Measurements from ENCODE around the gene HNRNPAB. TPM values are rescaled to one million over a fixed set of nuclear protein-coding genes. Genes with fewer than 3 reads are reported as not detected.

HNRNPAB gene
- total and polyA plus RNA-seq, 12 donors = 40.7 to 265 (median 117) TPM

DNA sequence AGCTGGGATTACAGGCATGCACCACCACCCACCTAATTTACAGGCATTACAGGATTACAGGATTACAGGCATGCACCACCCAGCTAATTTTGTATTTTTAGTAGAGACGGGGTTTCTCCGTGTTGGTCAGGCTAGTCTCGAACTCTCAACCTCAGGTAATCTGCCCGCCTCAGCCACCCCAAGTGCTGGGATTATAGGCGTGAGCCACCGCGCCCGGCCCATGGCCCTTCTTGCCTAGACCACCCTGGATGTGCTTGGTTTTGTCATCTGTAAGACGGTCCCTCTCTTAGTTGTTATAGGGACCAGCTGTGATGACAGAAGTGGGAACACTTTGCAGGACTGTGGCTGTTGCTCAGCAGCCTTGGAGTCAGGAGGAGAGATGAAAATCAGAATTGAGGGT is 31.8 kb downstream of the HNRNPAB start:
- H3K9me3 ChIP-seq (replicated peaks in 1 of 3) = no peaks in the 10 kb centered on the region
- no peak overlapping the region for H3K27ac ChIP-seq
- 89 to 93% (median 91%) methylated on average over 9 of the region's 9 CpGs for WGBS, 4 donors
- peaks cover 15 to 64% of the 10 kb centered on the region in 2 donors for H3K4me1 ChIP-seq (replicated peaks in 1 of 2)
- no peak for DNase-seq
- H3K27me3 ChIP-seq = no peaks in the 10 kb centered on the region
- no peak overlapping the region for H3K4me3 ChIP-seq
- intact Hi-C loops (cut with DNase I) = no loop called here
- no peaks in the 10 kb centered on the region for H3K36me3 ChIP-seq (replicated peaks in 1 of 2)
- TF ChIP-seq POLR2A (IDR thresholded peaks at IDR 0.05) = no peak
- TF ChIP-seq, protein P1, sequence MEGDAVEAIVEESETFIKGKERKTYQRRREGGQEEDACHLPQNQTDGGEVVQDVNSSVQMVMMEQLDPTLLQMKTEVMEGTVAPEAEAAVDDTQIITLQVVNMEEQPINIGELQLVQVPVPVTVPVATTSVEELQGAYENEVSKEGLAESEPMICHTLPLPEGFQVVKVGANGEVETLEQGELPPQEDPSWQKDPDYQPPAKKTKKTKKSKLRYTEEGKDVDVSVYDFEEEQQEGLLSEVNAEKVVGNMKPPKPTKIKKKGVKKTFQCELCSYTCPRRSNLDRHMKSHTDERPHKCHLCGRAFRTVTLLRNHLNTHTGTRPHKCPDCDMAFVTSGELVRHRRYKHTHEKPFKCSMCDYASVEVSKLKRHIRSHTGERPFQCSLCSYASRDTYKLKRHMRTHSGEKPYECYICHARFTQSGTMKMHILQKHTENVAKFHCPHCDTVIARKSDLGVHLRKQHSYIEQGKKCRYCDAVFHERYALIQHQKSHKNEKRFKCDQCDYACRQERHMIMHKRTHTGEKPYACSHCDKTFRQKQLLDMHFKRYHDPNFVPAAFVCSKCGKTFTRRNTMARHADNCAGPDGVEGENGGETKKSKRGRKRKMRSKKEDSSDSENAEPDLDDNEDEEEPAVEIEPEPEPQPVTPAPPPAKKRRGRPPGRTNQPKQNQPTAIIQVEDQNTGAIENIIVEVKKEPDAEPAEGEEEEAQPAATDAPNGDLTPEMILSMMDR (IDR thresholded peaks at IDR 0.05) = no peak

DNA sequence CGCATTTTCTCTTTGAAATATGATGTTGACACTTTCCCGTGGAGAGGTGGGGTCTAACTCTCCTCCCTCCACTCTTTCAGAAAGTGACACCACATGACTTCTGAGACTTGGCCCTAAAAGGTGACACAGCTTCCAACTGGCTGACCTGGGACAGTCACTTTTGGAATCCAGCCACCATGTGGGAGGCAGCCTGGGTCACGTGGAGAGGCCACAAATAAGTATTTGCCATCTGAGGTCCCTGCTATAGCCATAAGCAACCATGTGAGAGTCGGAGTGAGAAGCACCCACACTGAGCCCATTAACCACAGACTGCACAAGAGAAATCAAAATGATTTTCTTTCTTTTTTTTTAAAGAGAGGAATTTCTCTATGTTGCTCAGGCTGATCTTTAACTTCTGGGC is 32.3 kb downstream of the HNRNPAB start:
- intact Hi-C loops (cut with DNase I) = no loop called here
- H3K4me1 ChIP-seq (replicated peaks in 1 of 2) = peaks cover 9 to 58% of the 10 kb centered on the region in 2 donors
- H3K27ac ChIP-seq = peak overlapping the region in 1 of 5 donors; percentile 9
- 33 to 38% (median 34%) methylated on average over 3 to 4 of the region's 4 CpGs for WGBS, 4 donors
- TF ChIP-seq POLR2A (IDR thresholded peaks at IDR 0.05) = no peak
- TF ChIP-seq, protein P1 (IDR thresholded peaks at IDR 0.05) = no peak
- H3K36me3 ChIP-seq (replicated peaks in 1 of 2) = no peaks in the 10 kb centered on the region
- DNase-seq = peak in 5 of 7 donors; percentile 32 to 71 (median 54)
- H3K9me3 ChIP-seq (replicated peaks in 1 of 3) = no peaks in the 10 kb centered on the region
- H3K4me3 ChIP-seq = no peak overlapping the region
- no peaks in the 10 kb centered on the region for H3K27me3 ChIP-seq

DNA sequence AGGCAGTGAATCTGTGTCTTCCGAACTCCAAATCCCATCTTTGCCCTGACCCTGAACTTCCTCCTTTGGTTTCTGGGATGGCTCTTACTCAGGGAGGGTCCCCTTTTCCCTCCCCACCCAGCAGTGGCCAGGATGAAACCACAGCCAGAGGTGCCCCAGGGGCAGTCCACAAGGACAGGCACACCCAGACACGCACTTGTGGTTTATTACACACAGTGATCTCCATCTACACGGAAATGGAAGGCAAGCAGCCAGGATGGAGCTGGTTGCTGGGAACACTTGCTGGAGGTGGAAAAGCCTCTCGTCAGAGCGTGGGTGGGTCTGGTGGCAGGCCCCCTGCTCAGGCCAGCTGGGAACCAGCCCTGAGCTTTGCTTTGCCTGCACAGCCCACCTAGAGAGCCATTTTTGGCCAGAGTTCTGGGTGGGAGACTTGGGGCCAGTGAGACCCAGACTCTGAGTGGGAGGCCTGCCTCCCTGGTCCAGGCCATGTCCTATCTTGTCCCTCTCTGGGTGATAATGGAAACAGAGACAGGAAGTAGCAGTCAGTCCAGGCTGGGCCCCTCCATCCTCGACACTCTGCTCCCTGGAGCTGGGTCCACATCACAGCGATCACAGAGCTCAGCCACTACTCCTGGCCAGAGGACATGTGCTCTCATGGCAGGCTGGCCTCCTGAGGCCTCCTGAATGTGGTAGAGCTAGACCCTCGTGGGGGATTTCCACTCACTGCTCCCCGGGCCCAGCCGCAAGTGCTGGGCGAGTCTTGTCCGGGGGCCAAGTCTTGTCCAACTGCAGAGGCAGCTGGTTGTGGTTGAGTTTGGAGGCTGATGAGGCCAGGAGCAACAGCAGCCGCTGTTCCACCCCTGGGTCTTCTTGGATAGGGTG is 33.3 kb downstream of the HNRNPAB start:
- Histone ChIP-seq H3K27ac (peak overlapping the region in 2 of 5 donors; percentile 10 to 51), H3K27me3 (no peaks in the 10 kb centered on the region), H3K36me3 (replicated peaks in 1 of 2) (no peaks in the 10 kb centered on the region), H3K9me3 (replicated peaks in 1 of 3) (no peaks in the 10 kb centered on the region), H3K4me1 (replicated peaks in 1 of 2) (peaks cover 2 to 55% of the 10 kb centered on the region in 2 donors), H3K4me3 (no peak overlapping the region)
- DNase-seq = no peak
- WGBS, 4 donors = 74 to 77% (median 74%) methylated on average over 6 to 13 of the region's 13 CpGs
- intact Hi-C loops (cut with DNase I) = no loop called here
- TF ChIP-seq POLR2A (IDR thresholded peaks at IDR 0.05) = no peak
- TF ChIP-seq, protein P1 (IDR thresholded peaks at IDR 0.05) = no peak

DNA sequence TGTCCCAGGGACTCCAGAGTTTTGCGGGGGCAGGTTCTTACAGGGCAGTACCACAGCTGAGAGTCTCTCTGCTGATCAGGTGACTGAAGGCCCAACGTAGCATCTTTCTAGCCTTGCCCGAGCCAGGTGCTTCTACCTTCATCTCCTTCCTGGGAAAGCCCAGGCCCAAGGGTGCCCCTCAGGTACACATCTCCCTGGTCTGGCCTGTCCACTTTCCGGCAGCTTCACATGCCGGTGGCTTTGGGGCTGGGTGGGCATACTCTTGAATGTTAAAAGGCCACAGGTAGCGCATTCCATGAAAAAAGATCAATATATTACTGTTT is 33.9 kb downstream of the HNRNPAB start:
- TF ChIP-seq, protein P1 (IDR thresholded peaks at IDR 0.05) = no peak
- TF ChIP-seq POLR2A (IDR thresholded peaks at IDR 0.05) = no peak
- WGBS, 4 donors = 90 to 98% (median 96%) methylated on average over 5 to 6 of the region's 6 CpGs
- Histone ChIP-seq H3K36me3 (replicated peaks in 1 of 2) (no peaks in the 10 kb centered on the region), H3K27ac (peak overlapping the region in 2 of 5 donors; percentile 10 to 51), H3K4me1 (replicated peaks in 1 of 2) (peaks cover 0 to 51% of the 10 kb centered on the region in 2 donors), H3K27me3 (no peaks in the 10 kb centered on the region), H3K9me3 (replicated peaks in 1 of 3) (no peaks in the 10 kb centered on the region), H3K4me3 (no peak overlapping the region)
- DNase-seq = no peak
- intact Hi-C loops (cut with DNase I) = no loop called here
